ENCODE results near the gene DDX10. TPM values are rescaled to one million over a fixed set of nuclear protein-coding genes. Genes with fewer than 3 reads are reported as not detected.

The DDX10 gene
- total and polyA plus RNA-seq, 9 of the 15 experiments (the other 6 are each of a cell fraction or from before 2014, with no cell fraction given), result 33.9 to 94.6 (median 50.7) TPM

DNA sequence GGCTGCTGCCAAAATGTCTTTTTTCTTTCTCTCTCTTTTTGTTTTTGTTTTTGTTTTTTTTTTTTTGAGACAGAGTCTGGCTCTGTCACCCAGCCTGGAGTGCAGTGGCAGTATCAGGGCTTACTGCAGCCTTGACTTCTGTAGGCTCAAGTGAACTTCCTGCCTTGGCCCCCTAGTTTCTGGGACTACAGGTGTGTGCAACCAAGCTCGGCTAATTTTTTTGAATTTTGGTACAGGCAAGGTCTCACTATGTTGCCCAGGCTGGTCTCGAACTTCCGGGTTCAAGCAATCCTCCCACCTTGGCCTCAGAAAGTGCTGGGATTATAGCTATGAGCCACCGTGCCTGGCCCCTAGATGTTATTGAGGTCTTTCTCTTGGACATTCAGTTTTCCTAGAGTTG lies 2.2 kb upstream of the DDX10 start:
- H3K4me3 ChIP-seq, result no peak overlapping the region
- peaks cover 10 to 16% of the 10 kb centered on the region in 2 experiments; a peak in 4 of 5 replicates for H3K4me1 ChIP-seq (replicated peaks in 1 of 2; ENCODE audit: control insufficient read depth in 2 of 2, insufficient read depth in 2 of 2, low read length in 2 of 2)
- no peaks in the 10 kb centered on the region for H3K9me1 ChIP-seq (ENCODE audit: control insufficient read depth, insufficient read depth, low read length)
- peaks cover 31% of the 10 kb centered on the region for H3K79me2 ChIP-seq (ENCODE audit: control insufficient read depth, insufficient read depth, low read length)
- H3K9me3 ChIP-seq (replicated peaks; ENCODE audit: control insufficient read depth, insufficient read depth, low read depth, low read length), result no peaks in the 10 kb centered on the region
- ATAC-seq (no peak), FAIRE-seq (no peak), DNase-seq (ENCODE audit: extremely low read depth in 1 of 4, low spot score in 3 of 4) (no peak)
- intact Hi-C loops (cut with micrococcal nuclease) (no loop called here), in situ Hi-C loops (cut with MboI) (no loop called here)
- H3K4me2 ChIP-seq (ENCODE audit: insufficient read depth, low read length), result no peak overlapping the region
- POLR2A ChIA-PET, result interaction anchor here (0.6 kb wide), 1 partner anchor 418 kb away, joined by 3 read pairs; no protein-coding TSS in a partner anchor
- CTCF ChIA-PET (ENCODE audit: low intra/inter-chr PET ratio), result no interaction called here
- 78% methylated on average over 4 of the region's 4 CpGs for WGBS (ENCODE audit: insufficient coverage, low coverage, missing lambda C conversion rate)
- TF ChIP-seq PHF20 (IDR thresholded peaks at IDR 0.05; ENCODE audit: partially characterized antibody), result no peak
- TF ChIP-seq MTA3 (IDR thresholded peaks at IDR 0.05; ENCODE audit: borderline replicate concordance), result no peak
- TF ChIP-seq CLOCK (CRISPR knock-in tag; IDR thresholded peaks at IDR 0.05; ENCODE audit: borderline replicate concordance), result no peak
- TF ChIP-seq NFRKB (IDR thresholded peaks at IDR 0.05; ENCODE audit: low read depth), result no peak
- no peak for TF ChIP-seq DIDO1 (tag; IDR thresholded peaks at IDR 0.05; ENCODE audit: low read depth)
- TF ChIP-seq ZNF347 (CRISPR knock-in tag; IDR thresholded peaks at IDR 0.05; ENCODE audit: low read depth), result no peak
- no peak for TF ChIP-seq ZNF384 (IDR thresholded peaks at IDR 0.05; ENCODE audit: low read depth, low read length)
- TF ChIP-seq ZC3H4 (CRISPR knock-in tag; IDR thresholded peaks at IDR 0.05; ENCODE audit: borderline replicate concordance), result no peak
- TF ChIP-seq U2AF1 (optimal IDR thresholded peaks at IDR 0.05; ENCODE audit: low read depth, low read length), result no peak
- H3K36me3 ChIP-seq (ENCODE audit: control insufficient read depth, insufficient read depth, low read length), result peaks cover 13% of the 10 kb centered on the region
- no TSS peak for BruUV-seq (replicated peaks)
- peak overlapping the region; percentile 100 for H2AFZ ChIP-seq (ENCODE audit: low read depth, low read length)
- H3K27ac ChIP-seq (ENCODE audit: extremely low read depth, low read depth, low read length), result no peak overlapping the region
- H4K20me1 ChIP-seq (replicated peaks; ENCODE audit: control insufficient read depth, insufficient read depth, low read length), result no peaks in the 10 kb centered on the region
- no peak overlapping the region for H3K9ac ChIP-seq (ENCODE audit: insufficient read depth in 1 of 2, low read depth in 2 of 2, low read length in 2 of 2)
- H3K27me3 ChIP-seq (ENCODE audit: control insufficient read depth in 2 of 2, insufficient read depth in 2 of 2, low read length in 2 of 2), result no peaks in the 10 kb centered on the region
